SU-DHL-6 (cell line): Measurements from ENCODE around the gene THEM5.

Source experiments
- H2AFZ ChIP-seq: fragments of 200-600 bp; sonication (generic); 2 replicates; pipeline ENCODE4 v1.6.1; 2014; ENCODE audit warnings: low read depth, mild to moderate bottlenecking, moderate library complexity, mixed read lengths, antibody characterized with exemption, low read length; ENCODE audit not compliant: severe bottlenecking
- H3F3A ChIP-seq: fragments of 200-600 bp; shearing (Covaris generic); 2 replicates; pipeline ENCODE4 v1.6.0; 2016; ENCODE audit warnings: antibody characterized with exemption, mild to moderate bottlenecking; ENCODE audit not compliant: insufficient read depth
- H3K27ac ChIP-seq: fragments of 200-600 bp; sonication (generic); 2 replicates; pipeline ENCODE4 v1.5.1; 2016; ENCODE audit warnings: low read depth, mild to moderate bottlenecking, low read length, moderate library complexity, mixed read lengths
- H3K27me3 ChIP-seq: fragments of 200-600 bp; sonication (generic), shearing (Covaris generic); 2 replicates; pipeline ENCODE4 v1.6.0; 2014; ENCODE audit warnings: mild to moderate bottlenecking, low read length
- H3K36me3 ChIP-seq: fragments of 200-600 bp; sonication (generic); 2 replicates; pipeline ENCODE4 v1.6.1; 2014; ENCODE audit warnings: mild to moderate bottlenecking, low read length, mixed read lengths
- H3K4me2 ChIP-seq: fragments of 300-600, 200-600 bp; shearing (Covaris generic), sonication (generic); 2 replicates; pipeline ENCODE4 v1.6.0; 2014; ENCODE audit warnings: low read length, low read depth, mild to moderate bottlenecking; ENCODE audit not compliant: poor library complexity, severe bottlenecking
- H3K4me3 ChIP-seq: fragments of 200-600 bp; sonication (generic); 2 replicates; pipeline ENCODE4 v1.5.1; 2014; ENCODE audit warnings: antibody characterized with exemption, low read length, mild to moderate bottlenecking, mixed read lengths; ENCODE audit not compliant: insufficient read depth, poor library complexity, severe bottlenecking
- H3K79me2 ChIP-seq: fragments of 200-600 bp; sonication (generic); 2 replicates; pipeline ENCODE4 v1.6.1; 2014; ENCODE audit warnings: mild to moderate bottlenecking, low read length, moderate library complexity; ENCODE audit not compliant: insufficient read depth
- H3K9ac ChIP-seq: fragments of 200-600 bp; sonication (generic); 2 replicates; pipeline ENCODE4 v1.7.0; 2014; ENCODE audit warnings: mild to moderate bottlenecking, low read length
- H3K9me2 ChIP-seq: fragments of 200-600 bp; sonication (generic); replicated peaks from 2 replicates; pipeline ENCODE4 v1.6.1; 2014; ENCODE audit warnings: low read length; ENCODE audit not compliant: insufficient read depth
- H3K9me3 ChIP-seq: fragments of 200-600 bp; sonication (generic); 2 replicates; pipeline ENCODE4 v1.6.1; 2014; ENCODE audit warnings: low read length, mixed read lengths; ENCODE audit not compliant: insufficient read depth
- H4K20me1 ChIP-seq: fragments of 200-600 bp; sonication (generic); 2 replicates; pipeline ENCODE4 v1.6.1; 2014; ENCODE audit warnings: low read depth, mild to moderate bottlenecking, antibody characterized with exemption, low read length, moderate library complexity, mixed read lengths
- EZH2phosphoT487 ChIP-seq: fragments of 200-600 bp; sonication (generic), shearing (Covaris generic); conservative IDR thresholded peaks from 2 replicates; pipeline ENCODE4 v1.6.1; 2018; ENCODE audit warnings: mild to moderate bottlenecking, antibody characterized with exemption, low read length, moderate library complexity, mixed read lengths
- TF ChIP-seq, protein P1 (sequence below): fragments of 200-600 bp; sonication (generic); IDR thresholded peaks from one replicate; pipeline ENCODE4 v1.5.1; 2017; ENCODE audit warnings: antibody characterized with exemption, mild to moderate bottlenecking, low read length, moderate library complexity; ENCODE audit not compliant: insufficient read depth, poor library complexity, severe bottlenecking

Gene THEM5

DNA sequence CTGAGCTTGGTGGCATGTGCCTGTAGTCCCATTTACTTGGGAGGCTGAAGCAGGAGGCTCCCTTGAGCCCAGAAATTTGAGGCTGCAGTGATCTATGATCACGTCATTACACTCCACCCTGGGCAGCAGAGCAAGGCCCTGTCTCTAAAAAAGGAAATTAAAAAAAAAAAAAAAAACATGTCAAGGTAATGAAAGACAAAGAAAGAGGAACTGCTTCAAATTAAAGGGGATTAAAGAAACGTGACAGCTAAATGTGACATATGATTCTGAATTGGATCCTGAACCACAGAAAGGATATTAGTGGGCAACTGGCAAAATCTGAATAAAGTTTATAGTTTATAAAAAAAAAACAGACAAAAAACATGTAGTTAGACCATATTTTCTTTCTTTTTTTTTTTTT, 10.1 kb downstream of the THEM5 start:
- Histone ChIP-seq H3K9ac (no peak overlapping the region), H3K4me3 (no peak overlapping the region), H4K20me1 (no peaks in the 10 kb centered on the region), H3K79me2 (no peaks in the 10 kb centered on the region), H2AFZ (no peak overlapping the region), H3F3A (no peaks in the 10 kb centered on the region), H3K4me2 (no peak overlapping the region), H3K27me3 (no peaks in the 10 kb centered on the region), H3K27ac (no peak overlapping the region), H3K36me3 (no peaks in the 10 kb centered on the region), H3K9me3 (no peaks in the 10 kb centered on the region), H3K9me2 (no peaks in the 10 kb centered on the region)
- TF ChIP-seq, protein P1, sequence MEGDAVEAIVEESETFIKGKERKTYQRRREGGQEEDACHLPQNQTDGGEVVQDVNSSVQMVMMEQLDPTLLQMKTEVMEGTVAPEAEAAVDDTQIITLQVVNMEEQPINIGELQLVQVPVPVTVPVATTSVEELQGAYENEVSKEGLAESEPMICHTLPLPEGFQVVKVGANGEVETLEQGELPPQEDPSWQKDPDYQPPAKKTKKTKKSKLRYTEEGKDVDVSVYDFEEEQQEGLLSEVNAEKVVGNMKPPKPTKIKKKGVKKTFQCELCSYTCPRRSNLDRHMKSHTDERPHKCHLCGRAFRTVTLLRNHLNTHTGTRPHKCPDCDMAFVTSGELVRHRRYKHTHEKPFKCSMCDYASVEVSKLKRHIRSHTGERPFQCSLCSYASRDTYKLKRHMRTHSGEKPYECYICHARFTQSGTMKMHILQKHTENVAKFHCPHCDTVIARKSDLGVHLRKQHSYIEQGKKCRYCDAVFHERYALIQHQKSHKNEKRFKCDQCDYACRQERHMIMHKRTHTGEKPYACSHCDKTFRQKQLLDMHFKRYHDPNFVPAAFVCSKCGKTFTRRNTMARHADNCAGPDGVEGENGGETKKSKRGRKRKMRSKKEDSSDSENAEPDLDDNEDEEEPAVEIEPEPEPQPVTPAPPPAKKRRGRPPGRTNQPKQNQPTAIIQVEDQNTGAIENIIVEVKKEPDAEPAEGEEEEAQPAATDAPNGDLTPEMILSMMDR = no peak
- no peak for TF ChIP-seq EZH2phosphoT487

DNA sequence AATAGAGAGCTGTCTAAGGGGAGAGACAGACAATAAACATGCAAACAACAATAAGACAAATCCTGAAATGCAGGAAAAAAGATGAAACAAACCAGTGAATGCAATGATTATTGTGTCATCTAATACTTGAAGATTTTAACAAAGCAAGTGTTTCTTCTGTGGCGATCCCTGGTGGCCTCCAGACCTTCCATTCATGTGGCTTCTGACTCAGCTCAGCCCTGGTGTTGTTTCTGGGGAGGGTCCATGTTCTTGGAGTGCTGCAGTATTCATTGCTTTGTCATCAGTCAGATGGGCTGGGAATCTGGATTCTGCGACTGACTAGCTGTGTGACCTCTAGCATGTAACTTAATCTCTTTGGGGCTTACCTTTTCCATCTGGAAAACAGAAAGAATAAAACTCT, 12.4 kb downstream of the THEM5 start:
- H4K20me1 ChIP-seq = no peaks in the 10 kb centered on the region
- H3K79me2 ChIP-seq = no peaks in the 10 kb centered on the region
- no peak overlapping the region for H3K27ac ChIP-seq
- H3K9ac ChIP-seq = no peak overlapping the region
- no peaks in the 10 kb centered on the region for H3K27me3 ChIP-seq
- H3K36me3 ChIP-seq = no peaks in the 10 kb centered on the region
- no peak overlapping the region for H3K4me2 ChIP-seq
- no peak overlapping the region for H2AFZ ChIP-seq
- TF ChIP-seq, protein P1 = no peak
- TF ChIP-seq EZH2phosphoT487 = no peak
- no peaks in the 10 kb centered on the region for H3K9me3 ChIP-seq
- no peaks in the 10 kb centered on the region for H3K9me2 ChIP-seq
- H3F3A ChIP-seq = no peaks in the 10 kb centered on the region
- H3K4me3 ChIP-seq = no peak overlapping the region

DNA sequence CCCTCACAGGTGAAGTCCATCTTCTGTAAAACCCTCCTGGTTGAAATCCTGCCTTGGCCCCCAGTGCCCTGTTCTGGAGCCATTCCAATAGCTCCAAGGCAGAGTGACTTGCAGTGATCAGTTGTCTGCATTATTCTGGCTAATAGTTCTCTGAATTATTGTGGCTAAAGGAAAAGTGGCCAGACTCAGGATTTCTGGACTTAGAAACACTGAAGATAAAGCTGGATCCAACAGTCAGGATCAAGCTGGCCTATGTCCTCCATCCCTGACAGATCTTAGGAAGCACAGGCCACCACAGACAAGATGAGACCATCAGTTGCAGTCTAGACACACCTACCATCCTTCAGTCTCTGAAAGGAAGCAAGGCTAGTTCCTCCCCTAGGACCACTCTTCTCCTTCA, 13.1 kb downstream of the THEM5 start:
- Histone ChIP-seq H2AFZ (no peak overlapping the region), H3K27ac (no peak overlapping the region)
- no peak for TF ChIP-seq EZH2phosphoT487
- TF ChIP-seq, protein P1 = no peak

More for the DNA sequence above, 13.1 kb downstream of the THEM5 start:
- Histone ChIP-seq H3K79me2 (no peaks in the 10 kb centered on the region), H3F3A (no peaks in the 10 kb centered on the region), H4K20me1 (no peaks in the 10 kb centered on the region), H3K4me3 (no peak overlapping the region), H3K27me3 (no peaks in the 10 kb centered on the region), H3K9me2 (no peaks in the 10 kb centered on the region), H3K9me3 (no peaks in the 10 kb centered on the region), H3K9ac (no peak overlapping the region), H3K4me2 (no peak overlapping the region), H3K36me3 (no peaks in the 10 kb centered on the region)
